Activated naive CD4-positive, alpha-beta T cell treated with anti-CD3 and anti-CD28 coated beads, Interleukin-2, amount 50 U/mL, for 72 hours (primary cell): ENCODE results near the gene PLEKHA6. TPM values are rescaled to one million over a fixed set of nuclear protein-coding genes. Genes with fewer than 3 reads are reported as not detected.

ENCODE experiments used
- ATAC-seq, 2 donors: fragments of 150-1000 bp; cut with Tn5 transposase; 2 replicates each; pipeline ENCODE4 v1.10.0; 2021; ENCODE audit warnings: mild to moderate bottlenecking in 2 of 2, moderate library complexity in 2 of 2
- DNase-seq, 2 donors: peaks; one replicate each; pipeline ENCODE4 v3.0.0; 2021 to 2022; ENCODE audit warnings: low spot score in 2 of 2
- H3K27ac Mint-ChIP-seq, 2 donors: one replicate each; pipeline ENCODE4 v1.8.0; 2022; ENCODE audit warnings: mild to moderate bottlenecking in 2 of 2, mixed read lengths in 2 of 2
- H3K36me3 Mint-ChIP-seq, 2 donors: one replicate each; pipeline ENCODE4 v1.8.0; 2022; ENCODE audit warnings: mixed read lengths in 2 of 2
- H3K9me3 Mint-ChIP-seq, 2 donors: one replicate each; pipeline ENCODE4 v1.8.0; 2022; ENCODE audit warnings: mixed read lengths in 2 of 2
- total RNA-seq, 2 donors: library from RNA; stranded (reverse); gene quantifications; one replicate each; pipeline ENCODE4 v1.2.3, GENCODE V29; 2022

The PLEKHA6 gene
- total RNA-seq, 2 donors from 2014 or later: 1.0 to 2.6 TPM

DNA sequence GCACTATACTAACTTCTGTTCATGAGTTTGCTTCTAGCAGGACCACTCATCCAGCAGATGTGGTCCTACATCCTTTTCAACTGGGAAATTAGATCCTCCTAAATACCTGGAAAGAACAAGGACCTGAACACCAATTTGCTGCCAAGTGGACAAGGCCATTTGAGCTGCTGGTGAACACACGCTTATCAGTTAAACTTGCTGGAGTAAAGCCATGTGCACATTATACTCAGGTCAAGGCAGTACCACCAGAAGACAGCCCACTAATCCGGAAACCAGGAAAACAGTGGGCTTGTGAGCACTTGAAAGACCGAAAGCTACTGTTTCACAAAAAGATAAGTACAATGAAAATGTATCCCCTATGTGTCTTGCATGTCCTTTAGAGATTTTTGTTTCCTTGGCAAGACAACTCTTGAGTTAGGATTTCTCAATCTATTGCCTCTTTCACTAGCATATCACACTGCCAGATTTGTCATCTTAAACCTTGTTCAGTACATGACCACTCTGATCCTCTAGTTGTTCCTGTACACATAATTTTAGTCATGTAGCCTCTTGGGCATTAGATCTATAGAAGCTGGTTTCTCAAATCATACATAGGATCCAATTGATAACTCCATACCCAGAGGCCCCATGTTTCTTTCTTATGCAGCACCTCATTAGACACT lies 189.1 kb downstream of the PLEKHA6 start:
- DNase-seq: no peak
- H3K36me3 Mint-ChIP-seq: peaks cover 15 to 21% of the 10 kb centered on the region in 2 donors
- no peak overlapping the region for H3K27ac Mint-ChIP-seq
- peaks cover 21 to 26% of the 10 kb centered on the region in 2 donors for H3K9me3 Mint-ChIP-seq
- no peak for ATAC-seq

DNA sequence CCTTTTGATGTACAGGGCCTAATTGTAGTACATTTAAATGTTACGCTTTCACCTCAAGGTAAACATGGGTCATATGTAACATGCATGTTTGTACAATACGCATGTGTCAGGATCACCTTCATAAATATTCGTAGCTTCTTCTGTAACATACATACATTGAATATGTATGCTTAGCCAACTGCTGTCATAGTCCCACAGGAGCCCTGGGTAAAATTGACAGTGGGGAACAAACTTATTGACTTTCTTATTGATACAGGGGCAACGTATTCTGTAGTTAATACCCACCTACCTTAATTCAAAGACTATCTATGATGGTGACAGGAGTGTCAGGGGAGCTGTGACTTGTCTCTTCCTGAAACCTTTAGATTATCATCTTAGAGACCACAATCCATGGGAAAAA lies 189.9 kb downstream of the PLEKHA6 start:
- no peak overlapping the region for H3K27ac Mint-ChIP-seq
- peaks cover 21 to 26% of the 10 kb centered on the region in 2 donors for H3K9me3 Mint-ChIP-seq
- peaks cover 15 to 21% of the 10 kb centered on the region in 2 donors for H3K36me3 Mint-ChIP-seq
- DNase-seq (no peak), ATAC-seq (no peak)

Other genes with a start within 250 kb of the PLEKHA6 start
- 1 to 10 TPM in 1 of 2 donors, under 1 TPM in 1; 0.84 to 1.6 TPM for gene ETNK2, start 207.9 kb downstream of the PLEKHA6 start, total RNA-seq
- gene REN, start 193.6 kb downstream of the PLEKHA6 start, total RNA-seq: not detected
- under 1 TPM in 1 of 2 donors, not detected in 1; 0.91 TPM for gene KISS1, start 163.4 kb downstream of the PLEKHA6 start, total RNA-seq
- 1 to 10 TPM in 1 of 2 donors, not detected in 1; 1.1 TPM for gene GOLT1A, start 145.9 kb downstream of the PLEKHA6 start, total RNA-seq
- gene PPP1R15B, start 51.9 kb upstream of the PLEKHA6 start, total RNA-seq: 100 to 1,000 TPM in 1 of 2 donors, 10 to 100 TPM in 1; 54.6 to 138 TPM
- gene PIK3C2B, start 134.9 kb upstream of the PLEKHA6 start, total RNA-seq: 10 to 100 TPM; 26.3 to 65.6 TPM
- gene MDM4, start 156.5 kb upstream of the PLEKHA6 start, total RNA-seq: 10 to 100 TPM; 87.2 to 97.9 TPM